GM21360 (cell line): ENCODE measurements around the gene PCDHA4.
"Not testable (repeated sequence)": the region's sequence is repeated elsewhere in the genome, so short reads cannot be mapped to it uniquely, and the experiment has no call there.

Experiments used
- ATAC-seq: cut with Tn5 transposase; IDR thresholded peaks from one replicate; pipeline ENCODE4 v1.9.1; 2021; ENCODE audit warnings: mild to moderate bottlenecking, moderate library complexity; ENCODE audit not compliant: unreplicated experiment

The PCDHA4 gene

GRCh38 chr5:140806834-140807775, at the start of gene PCDHA4:
Gene PCDHA4, plus strand, starts transcription at chr5:140807068.
- no peak for ATAC-seq

- ATAC-seq, result no peak
Measured at GRCh38 chr5:140764177-140764973, 42.5 kb upstream of the PCDHA4 start.

- ATAC-seq, result no peak
Measured at GRCh38 chr5:140767444-140767843, 39.4 kb upstream of the PCDHA4 start.

- no peak for ATAC-seq
Measured at GRCh38 chr5:140780512-140780911, 26.4 kb upstream of the PCDHA4 start.

- ATAC-seq, result no peak
Measured at GRCh38 chr5:140785905-140786686, 20.8 kb upstream of the PCDHA4 start, which contains the start of gene PCDHA1. Gene PCDHA1, plus strand, starts transcription at chr5:140786140.

- not testable (repeated sequence) for ATAC-seq
Measured at GRCh38 chr5:140787422-140787821, 19.4 kb upstream of the PCDHA4 start.

GRCh38 chr5:140787849-140788504, 18.9 kb upstream of the PCDHA4 start:
- ATAC-seq, result not testable (repeated sequence)

- no peak for ATAC-seq
Measured at GRCh38 chr5:140791089-140791488, 15.8 kb upstream of the PCDHA4 start.

- ATAC-seq, result no peak
Measured at GRCh38 chr5:140794595-140795258, 12.1 kb upstream of the PCDHA4 start, which contains the start of gene PCDHA2. Gene PCDHA2, plus strand, starts transcription at chr5:140794852.

GRCh38 chr5:140795259-140795641, 11.6 kb upstream of the PCDHA4 start:
- no peak for ATAC-seq

- ATAC-seq, result not testable (repeated sequence)
Measured at GRCh38 chr5:140796072-140796717, 10.7 kb upstream of the PCDHA4 start.

GRCh38 chr5:140796718-140797095, 10.2 kb upstream of the PCDHA4 start:
- no peak for ATAC-seq

GRCh38 chr5:140800816-140801493, 5.9 kb upstream of the PCDHA4 start, which contains the start of gene PCDHA3:
Gene PCDHA3, plus strand, starts transcription at chr5:140801057.
- ATAC-seq, result no peak

GRCh38 chr5:140801494-140801841, 5.4 kb upstream of the PCDHA4 start:
- ATAC-seq, result no peak

GRCh38 chr5:140802381-140802780, 4.5 kb upstream of the PCDHA4 start:
- not testable (repeated sequence) for ATAC-seq

GRCh38 chr5:140802781-140803271, 4.0 kb upstream of the PCDHA4 start:
- ATAC-seq, result no peak

GRCh38 chr5:140808241-140808888, 1.5 kb downstream of the PCDHA4 start:
- ATAC-seq, result not testable (repeated sequence)

- no peak for ATAC-seq
Measured at GRCh38 chr5:140808889-140809291, 2.0 kb downstream of the PCDHA4 start.
